Right ventricle myocardium superior (tissue), 1 donor: ENCODE measurements around the gene CRYAA. TPM values are rescaled to one million over a fixed set of nuclear protein-coding genes. Genes with fewer than 3 reads are reported as not detected.
A peak's percentile ranks its signal among the peaks of the same experiment; 100 is the strongest.
"Not testable (repeated sequence)": the region's sequence is repeated elsewhere in the genome, so short reads cannot be mapped to it uniquely, and the experiment has no call there.

Experiments
- ATAC-seq: fragments of 200-7000 bp; cut with Tn5 transposase; one replicate; pipeline ENCODE4 v1.9.1; 2020; ENCODE audit warnings: mild to moderate bottlenecking; ENCODE audit not compliant: poor library complexity
- DNase-seq: peaks from one replicate; pipeline ENCODE4 v3.0.0-alpha.2; 2020
- intact Hi-C: fragments of 100-400 bp; cut with DNase I; formaldehyde crosslinking; loops from one replicate; pipeline ENCODE4 v1.11.2; 2022
- long read RNA-seq: library from polyadenylated mRNA; unstranded; transcript quantifications from one replicate; pipeline ENCODE4 v2.0.0, GENCODE V29; 2021
- total RNA-seq: library from RNA; stranded (reverse); fragmentation: NEBNext Ultra II Directional; extraction: Animal tissue kit (Norgen Biotek cat#: 25700); gene quantifications from one replicate; pipeline ENCODE4 v1.2.1, GENCODE V29; 2021
- donor health status: DM: no; HTN: yes; CAD: no; lungs with severe emphysema.

Gene CRYAA
- total RNA-seq, result not detected
- long read RNA-seq, result 0 reads

GRCh38 chr21:43168708-43169107 lies at the start of gene CRYAA:
CRYAA (plus strand) TSS chr21:43169008; CDS start chr21:43169100, 92 bp downstream.
- intact Hi-C loops, ATAC-seq, DNase-seq: not testable (repeated sequence)

- DNase-seq, intact Hi-C loops, ATAC-seq: not testable (repeated sequence)
Observed at GRCh38 chr21:43130094-43130493, 38.7 kb upstream of the CRYAA start.

GRCh38 chr21:43134520-43134919 lies 34.3 kb upstream of the CRYAA start:
- intact Hi-C loops, ATAC-seq, DNase-seq: not testable (repeated sequence)

GRCh38 chr21:43138944-43139343 lies 29.9 kb upstream of the CRYAA start:
- ATAC-seq, result peak; percentile 70
- DNase-seq, intact Hi-C loops: not testable (repeated sequence)

GRCh38 chr21:43141407-43141806 lies 27.4 kb upstream of the CRYAA start:
- DNase-seq, result peak; percentile 9
- ATAC-seq, intact Hi-C loops: not testable (repeated sequence)

DNA sequence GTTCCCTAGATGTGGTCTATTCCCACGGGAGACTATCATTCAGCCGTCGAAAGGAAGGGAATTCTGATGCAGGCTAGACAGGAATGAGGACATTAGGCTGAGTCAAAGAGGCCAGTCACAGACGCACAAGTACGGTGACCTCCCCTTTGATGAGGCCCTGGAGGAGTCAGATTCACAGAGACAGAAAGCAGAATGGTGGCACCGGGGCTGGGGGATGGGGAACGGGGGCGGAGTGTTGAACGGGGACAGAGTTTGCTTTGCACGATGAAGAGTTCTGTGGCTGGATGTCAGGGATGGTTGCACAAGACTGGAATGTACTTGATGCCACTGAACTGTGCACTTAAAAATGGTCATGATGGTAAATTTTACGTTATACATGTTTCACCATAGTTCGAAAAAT lies 22.2 kb upstream of the CRYAA start:
- DNase-seq, ATAC-seq, intact Hi-C loops: not testable (repeated sequence)

DNA sequence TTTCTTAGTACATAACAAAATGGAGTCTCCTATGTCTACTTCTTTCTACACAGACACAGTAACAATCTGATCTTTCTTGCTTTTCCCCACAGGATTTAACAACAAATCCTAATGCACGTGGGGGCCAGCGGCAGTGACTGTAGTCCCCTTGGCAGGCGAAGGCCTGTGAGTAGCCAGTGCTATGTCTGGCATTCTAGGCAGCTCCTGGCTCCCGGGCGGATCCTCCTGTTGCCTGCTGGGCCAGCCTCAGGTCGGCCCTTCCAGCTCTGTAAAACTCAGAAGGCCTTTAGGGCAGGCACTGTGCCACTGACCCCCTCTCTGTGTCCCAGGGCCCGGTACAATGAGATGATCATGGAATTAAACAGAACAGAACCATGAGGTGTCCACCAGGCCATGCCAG lies 20.8 kb upstream of the CRYAA start:
- intact Hi-C loops, result not testable (repeated sequence)

GRCh38 chr21:43149344-43149743 lies 19.5 kb upstream of the CRYAA start:
- intact Hi-C loops, result not testable (repeated sequence)

More for the DNA sequence above, 20.8 kb upstream of the CRYAA start:
- ATAC-seq, result peak; percentile 79
- not testable (repeated sequence) for DNase-seq

GRCh38 chr21:43153601-43154000 lies 15.2 kb upstream of the CRYAA start:
- DNase-seq, intact Hi-C loops: not testable (repeated sequence)
- peak; percentile 61 for ATAC-seq

More at GRCh38 chr21:43149344-43149743, 19.5 kb upstream of the CRYAA start:
- not testable (repeated sequence) for DNase-seq, ATAC-seq

GRCh38 chr21:43159279-43160175 lies 9.3 kb upstream of the CRYAA start:
- ATAC-seq, intact Hi-C loops, DNase-seq: not testable (repeated sequence)

DNA sequence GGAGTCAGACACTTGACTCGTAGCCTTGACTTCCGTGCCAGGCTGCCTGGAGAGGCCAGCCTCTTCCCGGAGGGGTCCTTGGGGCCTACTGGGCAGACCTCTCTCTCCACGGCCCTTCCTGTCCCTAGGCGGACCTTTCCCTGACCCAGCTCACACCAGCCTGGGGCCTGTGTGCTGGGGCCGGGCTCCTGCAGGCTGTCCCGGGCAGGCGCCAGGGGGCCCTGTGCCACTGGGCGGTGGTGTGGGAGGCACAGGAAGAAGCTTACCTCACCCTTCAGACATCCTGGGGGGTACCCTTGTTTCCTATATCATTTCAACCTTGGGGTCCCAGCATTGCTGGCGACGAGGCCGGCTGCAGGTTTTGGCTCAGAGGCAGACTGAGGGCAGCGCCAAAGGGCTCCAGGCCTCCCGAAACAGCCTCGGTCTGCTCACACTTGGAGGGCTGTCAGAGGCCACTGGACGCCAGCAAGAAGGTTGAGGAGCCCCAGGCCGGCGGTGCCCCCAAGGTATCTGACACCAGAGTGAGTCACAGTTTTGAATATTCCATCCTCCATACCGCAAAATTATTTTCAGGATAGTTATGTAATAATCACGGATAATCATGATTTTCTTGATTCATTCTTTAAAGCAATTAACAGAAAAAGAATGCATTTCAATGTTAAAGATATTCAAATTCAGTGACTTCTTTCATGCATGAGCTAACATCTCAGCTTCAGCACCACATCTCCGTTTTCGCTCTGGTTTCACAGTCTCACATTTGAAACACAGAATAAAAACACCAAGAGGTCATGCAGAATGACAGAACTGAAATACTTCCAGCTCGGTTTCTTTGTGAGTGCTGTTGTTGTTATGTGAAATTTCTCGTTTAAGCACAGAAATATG lies 6.7 kb upstream of the CRYAA start:
- DNase-seq, ATAC-seq, intact Hi-C loops: not testable (repeated sequence)

- DNase-seq, intact Hi-C loops: not testable (repeated sequence)
- ATAC-seq, result peak; percentile 46
Observed at GRCh38 chr21:43162708-43163205, 6.1 kb upstream of the CRYAA start.

DNA sequence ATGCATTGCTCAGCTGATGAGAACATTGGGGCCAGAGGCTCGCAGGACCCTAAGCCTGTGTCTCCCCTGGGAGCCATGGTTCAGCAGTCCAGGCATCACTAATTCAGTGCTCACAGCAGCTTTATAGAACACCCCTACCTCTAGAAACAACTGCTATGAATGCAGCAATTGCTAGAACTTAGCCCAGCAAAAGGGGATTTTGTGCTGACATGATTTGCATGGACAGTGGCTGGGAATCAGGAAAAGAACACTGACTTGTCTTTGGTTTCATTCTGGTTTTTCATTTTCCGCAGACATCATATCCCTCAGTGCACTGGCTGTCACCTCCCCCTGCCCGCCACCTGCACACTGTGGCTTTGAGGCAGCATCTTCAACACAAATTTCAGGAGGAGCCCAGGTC lies 4.0 kb upstream of the CRYAA start:
- intact Hi-C loops, DNase-seq, ATAC-seq: not testable (repeated sequence)

DNA sequence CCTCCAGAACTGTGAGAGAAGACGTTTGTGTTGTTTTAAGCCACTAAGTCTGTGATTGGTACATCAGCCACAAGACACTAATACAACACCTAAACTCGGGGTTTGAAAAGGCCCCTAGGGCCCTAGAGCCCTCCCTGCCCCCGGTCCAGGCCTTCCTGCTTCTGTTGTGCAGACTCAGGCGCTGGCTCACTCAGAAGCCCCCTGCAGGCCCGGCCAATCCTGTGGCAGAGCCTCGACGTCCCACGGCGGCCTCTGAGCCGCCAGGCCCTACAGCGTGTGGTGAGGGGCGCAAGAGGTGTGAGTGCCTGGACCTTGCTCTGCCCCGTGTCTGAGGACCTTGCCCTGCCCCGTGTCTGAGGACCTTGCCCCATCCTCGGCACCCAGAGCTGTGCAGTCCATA lies 3.1 kb upstream of the CRYAA start:
- ATAC-seq, DNase-seq, intact Hi-C loops: not testable (repeated sequence)

DNA sequence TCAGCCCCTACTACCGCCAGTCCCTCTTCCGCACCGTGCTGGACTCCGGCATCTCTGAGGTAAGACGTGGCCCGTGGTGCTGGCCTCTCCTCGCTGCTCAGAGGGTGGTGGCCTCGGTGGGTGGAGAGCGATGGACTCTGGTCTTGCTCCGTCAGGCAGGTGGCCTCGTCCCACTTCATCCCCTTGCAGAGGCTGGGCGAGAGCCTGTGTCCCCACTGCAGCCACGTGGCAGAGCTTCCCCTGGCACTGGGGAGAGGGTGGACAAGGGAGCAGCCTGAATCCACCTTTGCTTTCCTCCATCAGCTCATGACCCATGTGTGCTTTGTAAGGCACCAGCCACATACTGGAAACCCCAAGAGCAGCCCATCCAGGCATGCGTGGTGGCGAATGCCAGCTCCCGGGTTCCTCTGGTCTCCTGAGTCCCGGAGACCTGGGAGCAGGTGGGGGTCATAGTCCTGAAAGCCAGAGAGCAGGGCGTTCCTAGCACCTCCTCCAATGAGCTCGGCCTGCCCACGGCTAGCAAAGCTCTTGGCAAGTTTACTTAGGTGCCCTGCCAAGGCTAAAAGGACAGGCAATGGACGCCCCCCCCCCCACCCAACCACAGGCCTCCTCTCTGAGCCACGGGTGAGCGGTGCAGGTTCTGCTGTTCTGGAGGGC lies 550 bp downstream of the CRYAA start:
- ATAC-seq, intact Hi-C loops: not testable (repeated sequence)
- DNase-seq, result peak; percentile 3

- DNase-seq, intact Hi-C loops, ATAC-seq: not testable (repeated sequence)
Observed at GRCh38 chr21:43169891-43170290, 1.1 kb downstream of the CRYAA start.

DNA sequence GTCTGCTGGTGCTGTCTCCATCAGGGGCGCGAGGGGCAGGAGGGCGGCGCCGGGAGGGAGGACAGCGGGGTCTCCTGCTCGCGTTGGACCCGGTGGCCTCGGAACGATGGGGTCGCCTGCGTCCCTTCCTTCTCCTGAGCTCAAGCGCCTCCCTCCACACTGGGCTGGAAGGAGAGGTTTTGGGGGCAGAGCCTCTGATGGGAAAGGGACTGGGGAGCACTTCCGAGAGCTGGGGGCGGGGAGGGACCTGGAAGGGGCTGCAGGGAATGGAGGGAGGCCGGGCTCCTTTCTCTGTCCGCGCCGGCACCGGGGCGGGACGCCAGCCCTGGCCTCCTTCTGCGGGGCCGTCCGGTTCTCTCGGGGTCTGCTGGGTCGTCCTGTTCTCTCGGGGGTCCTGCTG lies 4.0 kb downstream of the CRYAA start:
- intact Hi-C loops, DNase-seq, ATAC-seq: not testable (repeated sequence)

GRCh38 chr21:43173438-43173837 lies 4.6 kb downstream of the CRYAA start:
- intact Hi-C loops, ATAC-seq: not testable (repeated sequence)
- DNase-seq, result peak; percentile 3
